Measurements from ENCODE around the gene ARHGAP30.
"Not testable (repeated sequence)": the region's sequence is repeated elsewhere in the genome, so short reads cannot be mapped to it uniquely, and the experiment has no call there.

Gene ARHGAP30

DNA sequence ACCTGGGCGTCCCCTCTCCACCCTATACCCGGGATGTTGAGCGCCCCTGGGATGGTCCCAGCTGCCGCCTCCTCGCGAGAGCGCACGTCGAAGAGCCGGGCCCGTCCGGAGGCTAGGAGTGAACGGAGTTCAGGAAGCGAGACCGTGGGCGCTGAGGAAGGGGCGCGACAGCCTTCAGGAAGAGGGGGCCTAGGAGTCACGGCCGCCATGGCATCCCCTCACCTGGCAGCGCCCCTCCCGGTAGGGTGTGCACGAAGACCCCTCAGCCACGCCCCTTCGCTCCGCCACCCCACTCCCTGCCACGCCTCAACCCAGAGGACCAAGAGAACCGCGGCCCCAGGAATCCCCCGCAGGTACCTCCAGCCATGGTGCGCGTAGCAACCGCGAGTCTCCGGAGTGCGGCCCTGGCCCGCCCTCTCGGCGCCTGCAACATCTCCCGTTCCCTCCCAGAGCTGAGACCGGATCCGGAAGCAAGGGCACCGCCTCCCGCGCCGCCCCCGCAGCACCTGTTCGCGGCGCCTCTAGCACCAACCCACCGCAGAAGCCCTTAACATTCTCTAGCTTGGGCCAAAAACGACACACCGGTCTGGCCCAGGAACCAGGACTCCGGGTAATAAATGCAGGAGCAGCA, 31.1 kb downstream of the ARHGAP30 start, which contains the start of gene TSTD1:
TSS of gene TSTD1 (minus strand) at position 442 of the 631 bp plus-strand sequence. CDS start at position 367, 75 bp downstream.
- DNase-seq: peak; percentile 85

DNA sequence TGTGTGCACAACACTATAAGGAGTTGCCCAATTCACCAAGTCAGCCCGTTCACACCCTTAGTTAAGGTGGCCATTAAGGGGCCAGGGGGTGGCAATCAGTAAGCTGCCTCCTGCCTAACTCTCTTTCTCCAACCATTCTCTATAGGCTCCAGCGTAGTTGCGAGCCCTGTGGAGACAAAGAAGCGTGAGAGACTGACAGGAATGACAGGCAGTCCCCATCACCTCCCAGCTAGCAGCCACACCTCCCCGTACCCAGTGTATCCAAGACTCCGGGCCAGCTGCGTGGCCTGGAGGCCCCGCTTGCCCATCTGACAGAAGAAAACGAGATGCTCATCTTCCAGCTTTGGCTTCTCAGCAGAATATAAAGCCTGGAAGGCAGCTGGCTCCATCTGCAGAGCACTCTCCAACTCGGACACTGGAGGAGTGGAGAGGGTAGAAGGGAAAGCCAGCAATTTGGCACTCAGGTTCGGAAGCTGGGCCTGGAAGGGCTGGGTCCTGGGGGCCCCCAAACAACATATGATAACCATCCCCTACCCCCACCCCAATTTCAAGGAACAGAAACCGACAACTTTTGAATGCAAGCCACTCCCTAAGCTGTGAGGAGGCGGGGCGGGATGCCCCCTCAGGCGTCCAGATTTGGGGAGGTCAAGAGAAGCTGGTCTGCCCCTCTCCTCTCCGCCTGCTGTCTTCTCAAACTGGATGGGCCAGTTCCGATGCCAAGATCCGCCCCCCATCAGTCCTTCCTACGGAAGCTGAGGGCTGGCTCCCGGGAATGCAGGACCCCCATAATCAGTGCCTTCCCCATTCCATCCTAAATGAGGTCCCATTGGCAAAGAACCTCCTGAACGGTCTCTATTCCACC, 31.8 kb downstream of the ARHGAP30 start:
- DNase-seq: no peak

DNA sequence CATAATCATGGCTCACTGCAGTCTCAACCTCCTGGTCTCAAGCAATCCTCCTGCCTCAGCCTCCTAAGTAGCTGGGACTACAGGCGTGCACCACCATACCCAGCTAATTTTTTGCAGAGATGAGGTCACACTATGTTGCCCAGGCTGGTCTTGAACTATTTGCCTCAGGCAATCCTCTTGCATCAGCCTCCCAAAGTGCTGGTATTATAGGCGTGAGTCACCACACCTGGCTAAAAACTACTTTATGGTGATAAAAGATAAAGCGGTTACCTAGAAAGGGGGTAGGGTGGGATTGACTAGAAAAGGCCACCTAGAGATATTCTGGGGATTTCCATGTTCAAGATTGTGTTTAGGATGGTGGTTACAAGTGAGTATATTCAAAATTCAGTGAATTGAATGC, 35.9 kb downstream of the ARHGAP30 start:
- DNase-seq: no peak

DNA sequence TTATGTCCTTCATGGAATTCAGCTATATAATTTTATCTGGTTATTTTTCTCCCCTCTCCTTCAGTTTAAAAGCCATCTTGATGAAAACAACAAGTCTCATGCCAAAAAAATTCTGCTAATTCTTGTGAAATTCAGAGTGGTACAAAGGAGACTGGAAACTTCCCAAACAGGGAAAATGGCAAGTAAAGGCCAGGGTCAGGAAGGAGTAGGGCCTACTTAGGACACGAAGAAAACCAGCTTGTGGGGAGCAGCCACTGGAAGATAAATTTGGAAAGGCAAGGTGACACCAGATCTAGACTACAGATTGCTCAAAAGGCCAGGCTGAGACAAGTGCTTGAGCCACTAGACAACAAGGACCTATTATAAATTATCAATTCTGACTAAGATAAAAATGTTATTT, 37.3 kb downstream of the ARHGAP30 start:
- DNase-seq: no peak

DNA sequence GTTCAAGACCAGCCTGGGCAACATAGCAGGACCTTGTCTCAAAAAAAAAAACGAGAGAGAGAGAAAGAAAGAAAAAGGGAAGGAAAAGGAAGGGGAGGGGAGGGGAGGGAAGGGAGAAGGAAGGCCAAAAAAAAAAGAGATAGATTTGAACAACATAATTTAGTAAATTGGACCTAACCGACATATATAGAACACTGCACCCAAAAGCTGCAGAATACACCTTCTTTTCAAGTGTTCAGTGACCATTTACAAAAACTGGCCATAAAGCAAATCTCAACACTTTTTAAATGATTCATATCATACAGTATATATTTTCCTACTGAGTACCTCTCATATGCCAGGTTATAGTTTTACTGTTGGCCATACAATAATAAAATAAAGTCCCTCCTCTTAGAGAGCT, 37.8 kb downstream of the ARHGAP30 start:
- no peak for DNase-seq

DNA sequence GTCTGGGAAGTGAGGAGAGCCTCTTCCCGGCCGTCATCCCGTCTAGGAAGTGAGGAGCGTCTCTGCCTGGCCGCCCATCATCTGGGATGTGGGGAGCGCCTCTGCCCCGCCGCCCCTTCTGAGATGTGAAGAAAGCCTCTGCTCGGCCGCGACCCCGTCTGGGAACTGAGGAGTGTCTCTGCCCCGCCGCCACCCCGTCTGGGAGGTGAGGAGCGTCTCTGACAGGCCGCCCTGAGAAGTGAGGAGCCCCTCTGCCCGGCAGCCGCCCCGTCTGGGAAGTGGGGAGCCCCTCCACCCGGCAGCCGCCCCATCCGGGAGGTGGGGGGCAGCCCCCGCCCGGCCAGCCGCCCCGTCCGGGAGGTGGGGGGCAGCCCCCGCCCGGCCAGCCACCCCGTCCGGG, 40.2 kb downstream of the ARHGAP30 start:
- not testable (repeated sequence) for DNase-seq

DNA sequence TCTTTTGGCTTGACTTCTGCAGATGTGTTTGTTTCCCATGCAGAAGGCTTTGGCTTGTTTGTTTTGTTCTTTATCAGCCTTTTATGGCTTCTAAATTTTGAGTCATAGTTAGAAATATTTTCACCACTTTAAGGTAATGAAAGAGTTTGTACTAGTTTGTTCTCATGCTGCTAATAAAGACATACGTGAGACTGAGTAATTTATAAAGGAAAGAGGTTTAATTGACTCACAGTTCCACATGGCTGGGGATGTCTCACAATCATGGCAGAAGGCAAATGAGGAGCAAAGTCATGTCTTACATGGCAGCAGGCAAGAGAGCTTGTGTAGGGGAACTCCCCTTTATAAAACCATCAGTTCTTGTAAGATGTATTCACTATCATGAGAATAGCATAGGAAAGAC, 42.7 kb downstream of the ARHGAP30 start:
- not testable (repeated sequence) for DNase-seq

DNA sequence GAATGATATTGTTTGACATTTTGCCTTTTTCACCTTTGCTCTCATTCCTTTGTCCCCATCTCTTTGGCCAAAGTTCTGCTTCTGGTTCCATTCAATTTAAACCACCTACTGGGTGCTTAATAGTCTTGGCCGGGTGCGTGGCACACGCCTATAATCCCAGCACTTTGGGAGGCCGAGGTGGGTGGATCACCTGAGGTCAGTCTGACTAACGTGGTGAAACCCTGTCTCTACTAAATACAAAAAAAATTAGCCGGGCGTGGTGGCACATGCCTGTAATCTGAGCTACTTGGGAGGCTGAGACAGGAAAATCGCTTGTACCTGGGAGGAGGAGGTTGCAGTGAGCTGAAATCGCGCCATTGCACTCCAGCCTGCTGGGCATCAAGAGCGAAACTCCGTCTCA, 47.3 kb downstream of the ARHGAP30 start:
- not testable (repeated sequence) for DNase-seq

DNA sequence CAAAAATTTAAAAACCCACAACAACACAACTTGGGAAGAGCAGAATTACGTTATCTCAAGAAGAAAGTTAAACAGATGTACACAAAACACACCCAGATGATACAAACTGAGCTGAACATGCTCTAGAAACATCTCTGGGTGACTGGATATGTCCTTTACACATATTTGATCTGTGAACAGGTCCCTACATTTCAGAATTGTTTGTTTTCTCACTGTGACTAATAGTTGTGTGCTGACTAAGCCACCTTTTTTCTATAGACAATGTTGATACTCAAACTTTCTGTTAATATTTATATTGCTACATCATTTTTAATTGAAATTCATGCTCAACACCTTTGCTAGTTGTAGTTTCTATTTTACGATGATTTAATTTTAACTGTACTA, 47.7 kb downstream of the ARHGAP30 start:
- no peak for DNase-seq

DNA sequence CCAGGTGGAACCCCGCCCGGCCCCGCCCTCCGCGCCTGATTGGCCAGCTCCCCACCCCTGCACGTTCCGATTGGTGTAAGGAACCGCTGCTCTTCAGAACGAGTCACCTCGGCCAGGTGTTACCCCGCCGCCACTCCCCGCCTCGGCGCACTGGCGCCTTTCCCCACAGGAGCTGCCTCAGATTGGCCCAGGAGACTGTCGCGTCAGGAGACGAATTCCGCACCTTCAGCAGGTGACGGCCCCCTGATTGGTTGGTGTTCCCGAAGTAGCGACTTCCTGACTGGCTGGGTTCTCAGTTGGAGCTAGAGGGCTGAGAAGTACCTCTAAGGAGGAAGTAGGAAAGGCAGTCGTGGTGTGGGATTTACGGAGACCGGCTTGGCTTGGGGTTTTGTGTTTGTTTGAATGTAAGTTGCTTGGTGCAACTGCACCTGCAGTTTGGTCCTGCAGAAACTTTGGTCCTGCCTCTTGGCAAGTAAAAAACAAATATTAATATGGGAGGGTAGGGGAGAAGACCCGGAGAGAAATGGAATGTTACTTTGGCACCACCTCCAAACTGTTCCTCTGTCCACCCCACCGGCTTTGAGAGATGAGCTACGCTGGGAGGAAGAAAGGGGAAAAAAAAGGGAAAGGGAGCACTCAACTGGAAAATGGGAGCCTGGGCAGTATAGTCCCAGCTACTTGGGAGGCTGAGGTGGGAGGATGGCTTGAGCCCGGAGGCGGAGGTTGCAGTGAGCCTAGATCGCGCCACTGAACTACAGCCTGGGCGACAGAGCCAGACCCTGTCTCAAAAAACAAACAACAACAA, 48.3 kb downstream of the ARHGAP30 start:
- peak; percentile 88 for DNase-seq

DNA sequence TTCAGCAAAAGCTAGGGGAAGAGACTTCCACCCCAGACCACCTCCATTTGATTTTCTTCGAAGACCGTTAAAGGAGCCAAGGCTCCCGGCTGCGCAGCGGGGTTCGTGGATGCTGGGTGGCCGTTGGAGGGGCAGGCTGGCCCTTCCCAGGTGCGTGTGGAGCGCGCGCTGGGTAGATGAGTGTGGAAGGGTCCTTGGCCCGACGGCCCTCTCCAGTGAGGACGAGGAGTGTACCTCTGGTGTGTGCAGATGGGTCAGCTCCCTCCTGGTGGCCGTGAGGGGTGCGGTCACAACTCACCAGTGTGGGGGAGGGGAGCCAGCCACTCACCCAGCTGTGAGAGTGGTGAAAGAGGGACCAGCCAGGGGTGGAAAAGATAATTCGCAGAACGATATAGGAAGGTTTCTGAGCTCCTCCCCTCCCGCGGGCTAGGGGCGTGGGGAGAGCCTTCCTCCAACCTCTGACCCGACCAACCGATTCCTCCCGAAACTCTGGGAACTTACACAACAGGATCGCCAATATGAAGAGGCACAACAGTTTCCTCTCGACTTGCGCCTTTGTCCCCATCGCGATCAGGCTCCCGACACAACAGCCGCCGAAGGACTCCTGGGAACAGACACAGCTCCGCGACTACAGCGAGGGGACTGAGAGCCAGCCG, 49.1 kb downstream of the ARHGAP30 start, which contains the start of gene F11R:
TSS of gene F11R (minus strand) at position 644 of the 656 bp plus-strand sequence. CDS start at position 565, 79 bp downstream.
- DNase-seq: no peak

DNA sequence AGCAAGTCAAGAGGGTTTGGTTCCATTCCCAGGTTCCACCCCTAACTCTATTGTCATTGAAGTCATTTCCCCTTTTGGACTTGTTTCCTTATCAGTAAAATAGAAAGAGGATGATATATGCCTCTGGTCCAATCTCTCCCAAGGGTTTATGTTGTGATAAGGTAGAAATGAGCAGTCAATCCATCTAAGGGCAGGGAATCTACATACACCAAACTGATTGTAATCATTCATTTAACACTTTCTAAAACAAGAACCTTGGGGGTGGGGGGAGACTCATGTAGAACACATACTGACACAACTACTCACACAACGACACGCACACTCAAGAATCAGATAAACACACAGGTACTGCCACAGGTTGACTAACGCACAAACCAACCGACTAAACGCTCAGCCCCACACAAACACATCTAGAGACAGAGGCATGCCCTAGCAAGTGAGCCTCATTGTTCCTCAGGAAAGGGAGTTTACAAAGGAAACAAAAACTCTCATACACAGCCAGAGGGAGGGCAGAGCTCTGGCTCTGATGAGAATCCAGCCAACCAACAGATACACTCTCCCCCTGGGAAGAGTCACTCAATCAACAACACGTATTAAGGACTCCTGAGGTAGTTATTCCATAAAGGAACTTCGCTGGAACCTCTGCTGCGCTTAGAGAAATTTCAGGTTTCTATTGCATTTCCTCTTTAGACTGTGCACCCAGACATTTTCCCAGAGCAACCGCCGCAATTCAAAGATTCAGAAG, 49.8 kb downstream of the ARHGAP30 start:
- no peak for DNase-seq

DNA sequence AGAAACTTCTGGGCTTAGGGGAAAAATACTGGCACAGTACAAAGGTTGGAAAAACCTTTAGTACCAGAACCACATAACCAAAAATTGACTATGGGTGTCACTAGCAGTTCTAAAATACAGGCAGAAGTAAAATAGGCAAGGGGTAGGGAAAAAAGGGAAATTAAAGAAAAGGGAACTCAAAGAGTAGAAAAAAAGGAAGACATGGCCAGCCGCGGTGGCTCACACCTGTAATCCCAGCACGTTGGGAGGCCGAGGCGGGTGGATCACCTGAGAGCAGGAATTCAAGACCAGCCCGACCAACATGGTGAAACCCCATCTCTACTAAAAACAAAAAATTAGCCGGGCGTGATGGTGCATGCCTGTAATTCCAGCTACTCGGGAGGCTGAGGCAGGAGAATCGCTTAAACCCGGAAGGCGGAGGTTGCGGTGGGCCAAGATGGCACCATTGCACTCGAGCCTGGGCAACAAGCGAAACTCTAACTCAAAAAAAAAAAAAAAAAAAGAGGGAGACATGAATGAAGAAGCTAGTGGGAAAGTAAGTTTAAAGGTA, 50.5 kb downstream of the ARHGAP30 start:
- not testable (repeated sequence) for DNase-seq

DNA sequence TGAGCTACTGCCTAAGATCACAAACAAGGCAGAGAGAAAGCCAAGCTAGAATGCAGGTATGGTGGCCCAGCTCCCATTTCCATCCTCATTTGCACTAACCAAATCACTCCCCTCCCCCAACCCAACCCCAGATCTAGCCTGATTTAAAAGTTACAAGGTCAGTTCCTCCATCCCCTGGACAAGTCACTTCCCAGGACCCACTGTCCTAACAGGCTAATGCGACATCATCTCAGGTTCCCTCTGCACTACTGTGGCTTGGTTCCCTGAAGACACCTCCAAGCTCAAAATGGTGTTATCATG, 51.1 kb downstream of the ARHGAP30 start:
- no peak for DNase-seq

DNA sequence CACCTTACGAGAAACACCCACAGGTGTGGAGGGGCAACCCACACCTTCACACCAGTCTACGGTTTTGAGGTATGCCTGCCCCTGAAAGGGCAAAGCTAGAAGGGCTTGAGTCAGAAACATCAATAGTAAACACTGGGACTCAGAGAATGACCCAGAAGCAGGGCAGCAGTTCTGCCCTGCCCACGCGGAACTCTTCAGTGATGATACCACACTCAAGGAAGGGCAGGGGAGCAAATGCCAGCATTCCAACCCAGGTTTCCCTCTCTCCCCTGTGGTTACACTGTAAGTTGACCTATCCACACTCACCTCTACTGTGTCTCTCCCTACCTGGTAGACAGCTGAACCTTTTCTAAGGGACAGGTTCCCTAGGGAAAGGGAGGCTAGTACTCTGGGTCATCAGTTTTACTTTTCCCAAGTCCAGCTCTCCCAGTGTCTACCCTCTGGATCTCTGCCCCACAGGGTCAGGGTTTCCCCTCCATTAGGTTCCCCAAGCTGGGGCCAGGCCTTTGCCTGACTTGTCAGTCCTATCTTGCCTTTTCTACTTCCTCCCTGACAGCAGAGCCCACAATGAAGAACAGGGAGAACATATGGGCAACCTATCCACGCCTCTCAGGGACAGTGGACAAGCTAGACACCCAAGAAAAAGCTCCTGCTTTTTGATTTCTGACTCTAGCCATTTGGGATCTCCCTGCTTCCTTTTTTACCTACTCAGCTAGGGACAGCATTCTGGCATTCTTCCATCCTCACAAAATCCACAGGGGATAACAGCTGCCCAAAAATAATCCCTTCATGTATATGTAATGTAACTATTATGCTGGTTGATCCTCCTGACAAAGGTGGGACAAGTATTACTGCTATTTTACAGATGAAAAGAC, 51.7 kb downstream of the ARHGAP30 start:
- no peak for DNase-seq

DNA sequence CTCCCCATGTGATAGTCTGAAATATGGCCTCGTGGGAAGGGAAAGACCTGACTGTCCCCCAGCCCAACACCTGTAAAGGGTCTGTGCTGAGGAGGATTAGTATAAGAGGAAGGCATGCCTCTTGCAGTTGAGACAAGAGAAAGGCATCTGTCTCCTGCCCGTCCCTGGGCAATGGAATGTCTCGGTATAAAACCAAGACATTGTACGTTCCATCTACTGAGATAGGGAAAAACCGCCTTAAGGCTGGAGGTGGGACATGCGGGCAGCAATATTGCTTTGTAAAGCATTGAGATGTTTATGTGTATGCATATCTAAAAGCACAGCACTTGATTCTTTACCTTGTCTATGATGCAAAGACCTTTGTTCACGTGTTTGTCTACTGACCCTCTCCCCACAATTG, 52.5 kb downstream of the ARHGAP30 start:
- not testable (repeated sequence) for DNase-seq

DNA sequence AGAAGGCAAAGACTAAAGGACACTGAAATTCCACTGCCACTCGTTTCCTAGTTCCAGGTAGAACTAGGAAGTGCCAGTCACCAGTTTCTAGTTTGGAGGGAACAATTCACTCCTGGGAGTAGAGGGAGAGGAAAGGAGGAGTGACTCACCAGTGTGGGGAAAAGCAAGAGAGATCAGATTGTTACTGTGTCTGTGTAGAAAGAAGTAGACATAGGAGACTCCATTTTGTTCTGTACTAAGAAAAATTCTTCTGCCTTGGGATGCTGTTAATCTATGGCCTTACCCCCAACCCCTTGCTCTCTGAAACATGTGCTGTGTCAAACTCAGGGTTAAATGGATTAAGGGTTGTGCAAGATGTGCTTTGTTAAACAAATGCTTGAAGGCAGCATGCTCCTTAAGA, 53.0 kb downstream of the ARHGAP30 start:
- not testable (repeated sequence) for DNase-seq

DNA sequence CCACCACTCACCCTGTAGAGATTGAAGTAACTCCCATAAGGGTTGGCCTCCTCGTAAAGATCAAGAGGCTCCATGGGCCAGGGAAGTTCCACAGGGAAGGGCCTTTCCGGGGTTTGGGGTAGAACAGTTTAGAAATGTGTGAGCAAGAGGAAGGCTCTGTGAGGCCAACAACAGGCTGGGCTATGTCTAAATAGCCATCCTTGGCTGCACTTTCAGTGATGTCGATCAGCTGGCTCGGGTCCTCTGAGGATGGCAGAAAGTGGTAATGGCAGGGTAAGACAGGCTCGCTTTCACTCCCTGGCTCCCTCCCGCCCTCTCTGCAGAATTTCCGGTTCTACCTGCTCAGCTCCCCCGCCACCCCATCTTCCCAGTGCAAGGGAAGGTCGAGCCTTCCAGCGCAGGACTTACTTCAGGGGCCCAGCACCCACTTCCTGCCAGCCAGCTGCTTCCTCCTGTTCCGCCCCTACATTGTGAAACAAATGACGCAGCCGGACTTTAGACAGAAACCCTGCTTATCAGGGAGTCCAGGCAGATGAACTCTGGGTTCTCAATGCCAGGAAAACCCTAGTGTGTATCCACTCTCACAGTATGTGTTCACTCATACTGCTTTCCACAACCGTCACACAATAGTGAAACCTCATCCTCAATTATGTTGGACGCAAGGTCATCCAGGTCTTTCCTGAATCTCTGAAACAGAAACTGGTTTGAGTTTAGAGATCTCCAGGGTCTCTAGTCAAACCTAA, 56.0 kb downstream of the ARHGAP30 start:
- peak; percentile 57 for DNase-seq

DNA sequence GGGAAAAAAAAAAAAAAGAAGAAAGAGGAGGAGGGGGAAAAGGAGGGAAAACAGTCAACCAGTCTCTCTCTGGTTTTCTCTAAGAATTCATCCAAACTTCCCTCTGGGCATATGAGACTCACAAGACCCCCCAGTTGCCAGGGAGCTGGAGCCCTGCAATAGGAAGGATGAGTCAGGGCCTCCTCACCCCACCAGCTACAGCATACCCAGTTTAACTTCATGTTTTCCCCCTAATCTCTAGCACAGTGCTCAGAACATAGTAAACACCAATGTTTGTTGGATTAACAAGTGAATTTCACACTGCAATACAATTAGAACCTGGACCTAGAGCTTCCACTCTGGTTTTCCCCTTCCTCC, 56.6 kb downstream of the ARHGAP30 start:
- DNase-seq: peak; percentile 23

DNA sequence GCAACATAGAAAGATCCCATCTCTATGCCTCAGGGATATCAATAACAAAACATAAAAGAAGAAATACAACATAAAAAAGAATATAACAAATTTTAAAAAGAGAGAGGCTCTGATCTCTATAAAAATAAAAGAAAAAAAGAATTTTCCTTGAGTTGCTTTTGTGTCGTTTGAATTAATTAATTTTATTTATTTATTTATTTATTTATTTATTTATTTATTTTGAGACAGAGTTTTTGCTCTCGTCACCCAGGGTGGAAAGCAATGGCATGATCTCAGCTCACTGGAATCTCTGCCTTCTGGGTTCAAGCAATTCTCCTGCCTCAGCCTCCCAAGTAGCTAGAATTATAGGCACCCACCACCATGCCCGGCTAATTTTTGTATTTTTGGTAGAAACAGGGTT, 57.3 kb downstream of the ARHGAP30 start:
- DNase-seq: no peak
